Peyer's patch (tissue), 4 donors: ENCODE results near the gene RXFP4.

ENCODE experiments used
- CTCF ChIP-seq, 6 experiments: fragments of 450-650 bp in 4 of 6; fragments of 200-600 bp in 2 of 6; sonication (generic) in 1 of 6; IDR thresholded peaks; one replicate each; pipeline ENCODE4 v1.5.1; 2017 to 2019; ENCODE audit warnings: antibody characterized with exemption in 6 of 6, mild to moderate bottlenecking in 3 of 6, moderate library complexity in 1 of 6
- POLR2A ChIP-seq, 2 donors: fragments of 450-650 bp; IDR thresholded peaks; one replicate each; pipeline ENCODE4 v1.5.1; 2017; ENCODE audit warnings: antibody characterized with exemption in 2 of 2, mild to moderate bottlenecking in 2 of 2, moderate library complexity in 2 of 2

GRCh38 chr1:155983191-155984024, 42.0 kb downstream of the RXFP4 start:
- TF ChIP-seq CTCF (IDR thresholded peaks at IDR 0.05) (peak in 4 of 6 experiments; percentile 14 to 29 (median 23)), POLR2A (IDR thresholded peaks at IDR 0.05) (no peak)
